MM.1S (cell line): ENCODE data around the gene FBXO47.

Experiments used
- DNase-seq: peaks from one replicate; pipeline ENCODE4 v3.0.0-alpha.2; 2015
- H2AFZ ChIP-seq: fragments of 300-600 bp; sonication (generic); 2 replicates; pipeline ENCODE4 v1.6.0; 2016; ENCODE audit warnings: antibody characterized with exemption, low read length
- H3F3A ChIP-seq: fragments of 300-600 bp; sonication (generic); 2 replicates; pipeline ENCODE4 v1.6.1; 2016; ENCODE audit warnings: mild to moderate bottlenecking, antibody characterized with exemption, low read length, moderate library complexity, mixed read lengths; ENCODE audit not compliant: insufficient read depth
- H3K27ac ChIP-seq: fragments of 300-600 bp; sonication (generic); 2 replicates; pipeline ENCODE4 v1.5.1; 2016; ENCODE audit warnings: mild to moderate bottlenecking, low read length
- H3K27me3 ChIP-seq: fragments of 300-600 bp; sonication (generic); replicated peaks from 2 replicates; pipeline ENCODE4 v1.6.0; 2016; ENCODE audit warnings: low read length; ENCODE audit not compliant: insufficient read depth
- H3K36me3 ChIP-seq: fragments of 300-600 bp; sonication (generic); replicated peaks from 2 replicates; pipeline ENCODE4 v1.6.1; 2016; ENCODE audit warnings: mild to moderate bottlenecking, low read length, mixed read lengths; ENCODE audit not compliant: insufficient read depth
- H3K4me1 ChIP-seq: fragments of 300-600 bp; sonication (generic); 2 replicates; pipeline ENCODE4 v1.6.1; 2016; ENCODE audit warnings: low read length, mixed read lengths
- H3K4me2 ChIP-seq: fragments of 300-600 bp; sonication (generic); 2 replicates; pipeline ENCODE4 v1.6.0; 2016; ENCODE audit warnings: low read depth, low read length
- H3K4me3 ChIP-seq: fragments of 300-600 bp; sonication (generic); 2 replicates; pipeline ENCODE4 v1.5.1; 2016; ENCODE audit warnings: low read length, mixed read lengths
- H3K79me2 ChIP-seq: fragments of 300-600 bp; sonication (generic); 2 replicates; pipeline ENCODE4 v1.6.1; 2016; ENCODE audit warnings: mixed run types, low read length, mixed read lengths
- H3K9ac ChIP-seq: fragments of 300-600 bp; sonication (generic); 2 replicates; pipeline ENCODE4 v1.6.1; 2016; ENCODE audit warnings: low read length, mixed read lengths
- H3K9me2 ChIP-seq: fragments of 300-600 bp; sonication (generic); replicated peaks from 2 replicates; pipeline ENCODE4 v1.6.1; 2016; ENCODE audit warnings: mild to moderate bottlenecking, low read length, mixed read lengths; ENCODE audit not compliant: insufficient read depth
- H3K9me3 ChIP-seq: fragments of 300-600 bp; sonication (generic); replicated peaks from 2 replicates; pipeline ENCODE4 v1.6.1; 2016; ENCODE audit warnings: mild to moderate bottlenecking, low read length, mixed read lengths; ENCODE audit not compliant: insufficient read depth
- H4K20me1 ChIP-seq: fragments of 300-600 bp; sonication (generic); 2 replicates; pipeline ENCODE4 v1.6.1; 2016; ENCODE audit warnings: mild to moderate bottlenecking, low read length, moderate library complexity, mixed read lengths; ENCODE audit not compliant: insufficient read depth
- CTCF ChIP-seq: fragments of 300-600 bp; sonication (generic); IDR thresholded peaks from 2 replicates; pipeline ENCODE4 v1.5.1; 2016; ENCODE audit warnings: antibody characterized with exemption, low read length, mixed read lengths
- EZH2 ChIP-seq: fragments of 300-600 bp; sonication (generic); optimal IDR thresholded peaks from 2 replicates; pipeline ENCODE3; 2017; ENCODE audit warnings: low read depth, mild to moderate bottlenecking, antibody characterized with exemption, low read length, mixed read lengths
- EZH2phosphoT487 ChIP-seq: fragments of 300-600 bp; sonication (generic); IDR thresholded peaks from 2 replicates; pipeline ENCODE4 v1.6.1; 2018; ENCODE audit warnings: antibody characterized with exemption, low read length

Gene FBXO47

GRCh38 chr17:39001703-39002637 is 34.8 kb upstream of the FBXO47 start:
- H3K27me3 ChIP-seq, result no peaks in the 10 kb centered on the region
- H3K9ac ChIP-seq, result no peak overlapping the region
- H3F3A ChIP-seq, result no peaks in the 10 kb centered on the region
- H3K9me3 ChIP-seq, result no peaks in the 10 kb centered on the region
- no peak for DNase-seq
- H3K27ac ChIP-seq, result no peak overlapping the region
- H3K79me2 ChIP-seq, result no peaks in the 10 kb centered on the region
- no peak overlapping the region for H3K4me2 ChIP-seq
- H2AFZ ChIP-seq, result no peak overlapping the region
- no peaks in the 10 kb centered on the region for H3K9me2 ChIP-seq
- no peaks in the 10 kb centered on the region for H4K20me1 ChIP-seq
- H3K4me1 ChIP-seq, result no peaks in the 10 kb centered on the region
- no peaks in the 10 kb centered on the region for H3K36me3 ChIP-seq
- TF ChIP-seq EZH2 (no peak), CTCF (no peak), EZH2phosphoT487 (no peak)
- H3K4me3 ChIP-seq, result no peak overlapping the region

- TF ChIP-seq CTCF (no peak), EZH2phosphoT487 (no peak), EZH2 (no peak)
- H3K4me1 ChIP-seq, result no peaks in the 10 kb centered on the region
- H3K9me2 ChIP-seq, result no peaks in the 10 kb centered on the region
- H3K27me3 ChIP-seq, result no peaks in the 10 kb centered on the region
- H4K20me1 ChIP-seq, result no peaks in the 10 kb centered on the region
- H3K36me3 ChIP-seq, result no peaks in the 10 kb centered on the region
- H3F3A ChIP-seq, result no peaks in the 10 kb centered on the region
- no peak overlapping the region for H3K4me3 ChIP-seq
- H3K4me2 ChIP-seq, result no peak overlapping the region
- no peak overlapping the region for H3K9ac ChIP-seq
- no peaks in the 10 kb centered on the region for H3K79me2 ChIP-seq
- no peak overlapping the region for H3K27ac ChIP-seq
- no peaks in the 10 kb centered on the region for H3K9me3 ChIP-seq
- no peak overlapping the region for H2AFZ ChIP-seq
- no peak for DNase-seq
Measured at GRCh38 chr17:39000021-39000601, 32.9 kb upstream of the FBXO47 start.

GRCh38 chr17:38996660-38997337 is 29.6 kb upstream of the FBXO47 start:
- Histone ChIP-seq H3K4me2 (no peak overlapping the region), H3K9me3 (no peaks in the 10 kb centered on the region), H3K9me2 (no peaks in the 10 kb centered on the region), H3K4me1 (no peaks in the 10 kb centered on the region), H3K27ac (no peak overlapping the region), H3K36me3 (no peaks in the 10 kb centered on the region), H3K9ac (no peak overlapping the region), H2AFZ (no peak overlapping the region), H3K79me2 (no peaks in the 10 kb centered on the region), H3K4me3 (no peak overlapping the region), H3K27me3 (no peaks in the 10 kb centered on the region), H4K20me1 (no peaks in the 10 kb centered on the region), H3F3A (no peaks in the 10 kb centered on the region)
- DNase-seq, result no peak
- TF ChIP-seq EZH2phosphoT487, result no peak
- TF ChIP-seq CTCF, result no peak
- no peak for TF ChIP-seq EZH2
